HepG2 (cell line): ENCODE data around the gene CEP104. TPM values are rescaled to one million over a fixed set of nuclear protein-coding genes. Genes with fewer than 3 reads are reported as not detected.
A peak's percentile ranks its signal among the peaks of the same experiment; 100 is the strongest.

Experiments
- DMAP1 ChIP-seq: IDR thresholded peaks from 2 replicates; pipeline ENCODE4 v1.6.1; 2016
- FOSL1 ChIP-seq: sonication (generic); formaldehyde crosslinking; IDR thresholded peaks from 2 replicates; pipeline ENCODE4 v1.9.0; 2021; ENCODE audit warnings: missing genetic modification reagents, borderline replicate concordance
- FOXA3 ChIP-seq: IDR thresholded peaks from 2 replicates; pipeline ENCODE4 v1.6.1; 2016; ENCODE audit warnings: missing genetic modification reagents, missing compliant biosample characterization
- GTF3A ChIP-seq: sonication (generic); formaldehyde crosslinking; conservative IDR thresholded peaks from 2 replicates; pipeline ENCODE4 v1.4.0; 2020; ENCODE audit warnings: mild to moderate bottlenecking, missing genetic modification reagents
- SP4 ChIP-seq: sonication (generic); formaldehyde crosslinking; IDR thresholded peaks from 2 replicates; pipeline ENCODE4 v1.8.1; 2023; ENCODE audit warnings: mild to moderate bottlenecking, missing genetic modification reagents
- SP5 ChIP-seq: IDR thresholded peaks from 2 replicates; pipeline ENCODE4 v1.6.1; 2016; ENCODE audit warnings: low read depth, borderline replicate concordance
- ZFP62 ChIP-seq: sonication (generic); formaldehyde crosslinking; IDR thresholded peaks from 2 replicates; pipeline ENCODE4 v1.4.0; 2020; ENCODE audit warnings: missing genetic modification reagents
- ZFP91 ChIP-seq: sonication (generic); formaldehyde crosslinking; IDR thresholded peaks from 2 replicates; pipeline ENCODE4 v1.9.0; 2022; ENCODE audit warnings: missing genetic modification reagents, mild to moderate bottlenecking, borderline replicate concordance
- ZGPAT ChIP-seq: IDR thresholded peaks from 2 replicates; pipeline ENCODE4 v1.6.1; 2016; ENCODE audit warnings: mild to moderate bottlenecking
- ZNF335 ChIP-seq: sonication (generic); formaldehyde crosslinking; IDR thresholded peaks from 2 replicates; pipeline ENCODE4 v1.4.0; 2020; ENCODE audit warnings: missing genetic modification reagents
- ZNF496 ChIP-seq: sonication (generic); formaldehyde crosslinking; IDR thresholded peaks from 2 replicates; pipeline ENCODE4 v1.8.1; 2023; ENCODE audit warnings: mild to moderate bottlenecking, moderate library complexity, missing genetic modification reagents; ENCODE audit not compliant: insufficient replicate concordance
- ZNF510 ChIP-seq: sonication (generic); formaldehyde crosslinking; IDR thresholded peaks from 2 replicates; pipeline ENCODE4 v1.4.0; 2020; ENCODE audit warnings: low read depth, mild to moderate bottlenecking, missing genetic modification reagents
- ZNF713 ChIP-seq: sonication (generic); formaldehyde crosslinking; IDR thresholded peaks from 2 replicates; pipeline ENCODE4 v1.4.0; 2020; ENCODE audit warnings: mild to moderate bottlenecking, missing genetic modification reagents
- polyA plus RNA-seq, 8 experiments: library from polyadenylated mRNA; depleted of rRNA in 3 of 8; stranded (reverse) in 7 of 8; unstranded in 1 of 8; fragments of >200 nt; fragmentation: Illumina TruSeq in 4 of 8; extraction: Trizol in 4 of 8; gene quantifications; 2 replicates each; pipeline versions ENCODE4 v1.2.1 to v1.2.3, GENCODE V29; 2011 to 2016; ENCODE audit warnings: low read depth in 4 of 8, missing spikeins in 1 of 8, mixed read lengths in 1 of 8; ENCODE audit not compliant: insufficient read depth in 1 of 8
- total RNA-seq, 5 experiments: library from RNA; depleted of rRNA; stranded (reverse); fragments of >200 nt; fragmentation: Illumina TruSeq; extraction: Trizol; gene quantifications; 2 replicates each; pipeline ENCODE4 v1.2.3, GENCODE V29; 2016; ENCODE audit warnings: low read depth in 1 of 5
- TF ChIP-seq, protein P1 (sequence below): sonication (generic); formaldehyde crosslinking; conservative IDR thresholded peaks from 2 replicates; pipeline ENCODE4 v1.8.0; 2022; ENCODE audit warnings: mild to moderate bottlenecking, moderate library complexity, missing genetic modification reagents
- TF ChIP-seq, protein P2 (sequence below): sonication (generic); formaldehyde crosslinking; IDR thresholded peaks from 2 replicates; pipeline ENCODE4; 2020; ENCODE audit warnings: missing genetic modification reagents, mild to moderate bottlenecking, borderline replicate concordance
- TF ChIP-seq, protein P3 (sequence below): sonication (generic); formaldehyde crosslinking; IDR thresholded peaks from 2 replicates; pipeline ENCODE4 v1.5.0; 2020; ENCODE audit warnings: mild to moderate bottlenecking, missing genetic modification reagents
- TF ChIP-seq, protein P4 (sequence below): IDR thresholded peaks from 2 replicates; pipeline ENCODE4 v1.6.1; 2018; ENCODE audit warnings: missing genetic modification reagents

The CEP104 gene
- total and polyA plus RNA-seq, 2 of the 13 experiments (the other 11 are each of a cell fraction or from before 2014, with no cell fraction given) = 20.4 to 30.1 TPM

DNA sequence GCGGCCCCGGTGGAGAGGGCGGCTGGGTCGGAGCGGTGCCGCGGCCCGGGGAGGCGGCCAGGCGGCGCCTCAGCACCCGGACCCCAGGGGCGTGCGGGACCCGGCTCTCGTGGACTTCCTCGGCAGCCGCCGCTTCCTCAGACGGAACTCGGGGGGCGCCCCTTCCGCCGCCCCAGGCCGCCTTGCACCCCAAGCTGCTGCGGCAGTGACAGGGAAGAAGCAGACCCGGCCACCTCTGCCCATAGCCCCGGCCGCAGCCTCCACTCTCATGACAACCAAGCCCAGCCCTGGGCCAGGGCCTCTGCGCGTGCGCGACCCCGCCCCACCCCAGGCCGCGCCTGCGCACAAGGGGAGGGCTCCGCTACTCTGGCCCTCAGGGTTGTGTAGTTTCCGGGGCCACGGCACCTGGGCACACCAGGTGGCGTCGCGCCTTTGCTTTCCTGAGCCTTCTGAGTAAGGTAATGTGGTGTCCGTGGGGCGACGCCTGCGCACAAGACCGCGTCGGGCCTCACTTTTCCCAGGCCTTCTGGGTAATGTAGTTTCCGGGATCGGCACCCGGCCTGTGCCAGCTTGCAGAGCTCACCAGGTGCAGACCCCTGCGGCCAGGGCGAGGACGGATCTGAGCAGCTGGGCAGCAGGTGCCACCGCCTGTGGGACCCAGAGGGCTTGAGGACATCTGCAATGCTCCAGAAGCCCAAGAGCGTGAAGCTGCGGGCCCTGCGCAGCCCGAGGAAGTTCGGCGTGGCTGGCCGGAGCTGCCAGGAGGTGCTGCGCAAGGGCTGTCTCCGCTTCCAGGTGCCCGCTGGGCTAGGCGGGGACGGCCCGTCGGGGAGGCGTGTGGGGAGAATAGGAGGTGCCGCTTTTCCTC, at the start of gene CEP104, which contains the start of gene DFFB (continued):
- TF ChIP-seq ZFP62 (CRISPR knock-in tag) = no peak
- TF ChIP-seq, protein P1, sequence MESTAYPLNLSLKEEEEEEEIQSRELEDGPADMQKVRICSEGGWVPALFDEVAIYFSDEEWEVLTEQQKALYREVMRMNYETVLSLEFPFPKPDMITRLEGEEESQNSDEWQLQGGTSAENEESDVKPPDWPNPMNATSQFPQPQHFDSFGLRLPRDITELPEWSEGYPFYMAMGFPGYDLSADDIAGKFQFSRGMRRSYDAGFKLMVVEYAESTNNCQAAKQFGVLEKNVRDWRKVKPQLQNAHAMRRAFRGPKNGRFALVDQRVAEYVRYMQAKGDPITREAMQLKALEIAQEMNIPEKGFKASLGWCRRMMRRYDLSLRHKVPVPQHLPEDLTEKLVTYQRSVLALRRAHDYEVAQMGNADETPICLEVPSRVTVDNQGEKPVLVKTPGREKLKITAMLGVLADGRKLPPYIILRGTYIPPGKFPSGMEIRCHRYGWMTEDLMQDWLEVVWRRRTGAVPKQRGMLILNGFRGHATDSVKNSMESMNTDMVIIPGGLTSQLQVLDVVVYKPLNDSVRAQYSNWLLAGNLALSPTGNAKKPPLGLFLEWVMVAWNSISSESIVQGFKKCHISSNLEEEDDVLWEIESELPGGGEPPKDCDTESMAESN (CRISPR knock-in tag) = 0 out of 2 replicates have a peak, but pooled peaks have one; percentile 14
- 0 out of 2 replicates have a peak, but pooled peaks have one; percentile 75 for TF ChIP-seq ZNF713 (CRISPR knock-in tag)
- TF ChIP-seq GTF3A = no peak
- peak; percentile 66 for TF ChIP-seq SP5 (CRISPR knock-in tag)
- TF ChIP-seq ZNF335 (CRISPR knock-in tag) = peak; percentile 91
- TF ChIP-seq ZGPAT = peak; percentile 75
- no peak for TF ChIP-seq ZNF496 (CRISPR knock-in tag)
- TF ChIP-seq ZFP91 (CRISPR knock-in tag) = peak; percentile 15
- TF ChIP-seq, protein P2, sequence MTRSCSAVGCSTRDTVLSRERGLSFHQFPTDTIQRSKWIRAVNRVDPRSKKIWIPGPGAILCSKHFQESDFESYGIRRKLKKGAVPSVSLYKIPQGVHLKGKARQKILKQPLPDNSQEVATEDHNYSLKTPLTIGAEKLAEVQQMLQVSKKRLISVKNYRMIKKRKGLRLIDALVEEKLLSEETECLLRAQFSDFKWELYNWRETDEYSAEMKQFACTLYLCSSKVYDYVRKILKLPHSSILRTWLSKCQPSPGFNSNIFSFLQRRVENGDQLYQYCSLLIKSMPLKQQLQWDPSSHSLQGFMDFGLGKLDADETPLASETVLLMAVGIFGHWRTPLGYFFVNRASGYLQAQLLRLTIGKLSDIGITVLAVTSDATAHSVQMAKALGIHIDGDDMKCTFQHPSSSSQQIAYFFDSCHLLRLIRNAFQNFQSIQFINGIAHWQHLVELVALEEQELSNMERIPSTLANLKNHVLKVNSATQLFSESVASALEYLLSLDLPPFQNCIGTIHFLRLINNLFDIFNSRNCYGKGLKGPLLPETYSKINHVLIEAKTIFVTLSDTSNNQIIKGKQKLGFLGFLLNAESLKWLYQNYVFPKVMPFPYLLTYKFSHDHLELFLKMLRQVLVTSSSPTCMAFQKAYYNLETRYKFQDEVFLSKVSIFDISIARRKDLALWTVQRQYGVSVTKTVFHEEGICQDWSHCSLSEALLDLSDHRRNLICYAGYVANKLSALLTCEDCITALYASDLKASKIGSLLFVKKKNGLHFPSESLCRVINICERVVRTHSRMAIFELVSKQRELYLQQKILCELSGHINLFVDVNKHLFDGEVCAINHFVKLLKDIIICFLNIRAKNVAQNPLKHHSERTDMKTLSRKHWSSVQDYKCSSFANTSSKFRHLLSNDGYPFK (CRISPR knock-in tag) = peak; percentile 77; the same call in 1 of the 2 replicates
- TF ChIP-seq FOSL1 (CRISPR knock-in tag) = no peak
- peak; percentile 67; the same call in 1 of the 2 replicates for TF ChIP-seq DMAP1 (CRISPR knock-in tag)
- peak; percentile 93 for TF ChIP-seq SP4
- TF ChIP-seq, protein P3, sequence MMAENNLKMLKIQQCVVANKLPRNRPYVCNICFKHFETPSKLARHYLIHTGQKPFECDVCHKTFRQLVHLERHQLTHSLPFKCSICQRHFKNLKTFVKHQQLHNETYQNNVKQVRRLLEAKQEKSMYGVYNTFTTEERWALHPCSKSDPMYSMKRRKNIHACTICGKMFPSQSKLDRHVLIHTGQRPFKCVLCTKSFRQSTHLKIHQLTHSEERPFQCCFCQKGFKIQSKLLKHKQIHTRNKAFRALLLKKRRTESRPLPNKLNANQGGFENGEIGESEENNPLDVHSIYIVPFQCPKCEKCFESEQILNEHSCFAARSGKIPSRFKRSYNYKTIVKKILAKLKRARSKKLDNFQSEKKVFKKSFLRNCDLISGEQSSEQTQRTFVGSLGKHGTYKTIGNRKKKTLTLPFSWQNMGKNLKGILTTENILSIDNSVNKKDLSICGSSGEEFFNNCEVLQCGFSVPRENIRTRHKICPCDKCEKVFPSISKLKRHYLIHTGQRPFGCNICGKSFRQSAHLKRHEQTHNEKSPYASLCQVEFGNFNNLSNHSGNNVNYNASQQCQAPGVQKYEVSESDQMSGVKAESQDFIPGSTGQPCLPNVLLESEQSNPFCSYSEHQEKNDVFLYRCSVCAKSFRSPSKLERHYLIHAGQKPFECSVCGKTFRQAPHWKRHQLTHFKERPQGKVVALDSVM (CRISPR knock-in tag) = peak; percentile 70; the same call in 1 of the 2 replicates
- TF ChIP-seq FOXA3 (CRISPR knock-in tag) = peak; percentile 57
- no peak for TF ChIP-seq ZNF510 (CRISPR knock-in tag)
- TF ChIP-seq, protein P4, sequence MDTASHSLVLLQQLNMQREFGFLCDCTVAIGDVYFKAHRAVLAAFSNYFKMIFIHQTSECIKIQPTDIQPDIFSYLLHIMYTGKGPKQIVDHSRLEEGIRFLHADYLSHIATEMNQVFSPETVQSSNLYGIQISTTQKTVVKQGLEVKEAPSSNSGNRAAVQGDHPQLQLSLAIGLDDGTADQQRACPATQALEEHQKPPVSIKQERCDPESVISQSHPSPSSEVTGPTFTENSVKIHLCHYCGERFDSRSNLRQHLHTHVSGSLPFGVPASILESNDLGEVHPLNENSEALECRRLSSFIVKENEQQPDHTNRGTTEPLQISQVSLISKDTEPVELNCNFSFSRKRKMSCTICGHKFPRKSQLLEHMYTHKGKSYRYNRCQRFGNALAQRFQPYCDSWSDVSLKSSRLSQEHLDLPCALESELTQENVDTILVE (CRISPR knock-in tag) = peak; percentile 83; the same call in 1 of the 2 replicates
